ENCODE data around the gene MSRB3.

DNA sequence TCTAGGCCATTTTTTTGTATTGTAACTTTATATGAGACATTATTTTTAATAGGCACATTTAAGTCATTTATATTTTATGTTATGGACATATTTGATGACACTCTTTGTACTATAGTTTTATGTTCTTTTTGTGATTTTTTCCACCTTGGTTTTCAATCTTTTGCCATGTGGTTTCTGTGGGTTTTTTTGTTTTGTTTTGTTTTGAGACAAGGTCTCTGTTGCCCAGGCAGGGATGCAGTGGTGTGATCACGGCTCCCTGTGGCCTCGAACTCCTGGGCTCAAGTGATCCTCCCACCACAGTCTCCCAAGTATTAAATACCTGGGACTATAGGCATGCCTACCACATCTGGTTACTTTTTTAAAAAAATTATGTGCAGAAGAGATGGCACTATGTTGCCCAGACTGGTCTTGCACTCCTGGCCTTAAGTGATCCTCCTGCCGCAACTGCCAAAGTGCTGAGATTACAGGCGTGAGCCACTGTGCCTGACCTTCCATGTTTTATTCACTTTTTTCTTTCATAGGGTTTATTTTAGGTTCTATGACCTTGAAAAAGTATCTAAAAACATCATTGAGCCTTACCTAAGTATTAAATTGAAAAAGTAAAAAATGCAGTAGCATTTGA is 16.3 kb downstream of the MSRB3 start:
- TF ChIP-seq, protein P1, sequence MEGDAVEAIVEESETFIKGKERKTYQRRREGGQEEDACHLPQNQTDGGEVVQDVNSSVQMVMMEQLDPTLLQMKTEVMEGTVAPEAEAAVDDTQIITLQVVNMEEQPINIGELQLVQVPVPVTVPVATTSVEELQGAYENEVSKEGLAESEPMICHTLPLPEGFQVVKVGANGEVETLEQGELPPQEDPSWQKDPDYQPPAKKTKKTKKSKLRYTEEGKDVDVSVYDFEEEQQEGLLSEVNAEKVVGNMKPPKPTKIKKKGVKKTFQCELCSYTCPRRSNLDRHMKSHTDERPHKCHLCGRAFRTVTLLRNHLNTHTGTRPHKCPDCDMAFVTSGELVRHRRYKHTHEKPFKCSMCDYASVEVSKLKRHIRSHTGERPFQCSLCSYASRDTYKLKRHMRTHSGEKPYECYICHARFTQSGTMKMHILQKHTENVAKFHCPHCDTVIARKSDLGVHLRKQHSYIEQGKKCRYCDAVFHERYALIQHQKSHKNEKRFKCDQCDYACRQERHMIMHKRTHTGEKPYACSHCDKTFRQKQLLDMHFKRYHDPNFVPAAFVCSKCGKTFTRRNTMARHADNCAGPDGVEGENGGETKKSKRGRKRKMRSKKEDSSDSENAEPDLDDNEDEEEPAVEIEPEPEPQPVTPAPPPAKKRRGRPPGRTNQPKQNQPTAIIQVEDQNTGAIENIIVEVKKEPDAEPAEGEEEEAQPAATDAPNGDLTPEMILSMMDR (IDR thresholded peaks at IDR 0.05 in 8 of 11, conservative IDR thresholded peaks at IDR 0.05 in 3 of 11), result no peak
- no peak for TF ChIP-seq POLR2A (IDR thresholded peaks at IDR 0.05)
